Breast epithelium (tissue), 4 donors: ENCODE results near the gene PAFAH2. TPM values are rescaled to one million over a fixed set of nuclear protein-coding genes. Genes with fewer than 3 reads are reported as not detected.
A peak's percentile ranks its signal among the peaks of the same experiment; 100 is the strongest.

Experiments
- DNase-seq, 2 donors: peaks; one replicate each; pipeline ENCODE4 v3.0.0-alpha.2; 2019; ENCODE audit warnings: low spot score in 2 of 2
- H3K27ac ChIP-seq, 2 donors: fragments of 200-600 bp; sonication (generic) in 1 of 2; one replicate each; pipeline ENCODE4 v1.5.1; 2016 to 2019; ENCODE audit warnings: mild to moderate bottlenecking in 1 of 2
- H3K27me3 ChIP-seq, 2 donors: fragments of 200-600 bp; sonication (generic) in 1 of 2; one replicate each; pipeline versions ENCODE4 v1.5.1 to v1.6.0; 2017 to 2019; ENCODE audit warnings: control low read depth in 1 of 2, mild to moderate bottlenecking in 1 of 2
- H3K36me3 ChIP-seq: fragments of 200-600 bp; one replicate; pipeline ENCODE4 v1.5.1; 2019
- H3K4me1 ChIP-seq, 2 donors: fragments of 200-600 bp; sonication (generic); one replicate each; pipeline ENCODE4 v1.5.1; 2016 to 2019; ENCODE audit warnings: control low read depth in 1 of 2
- H3K4me3 ChIP-seq, 3 donors: fragments of 200-600 bp; sonication (generic); 1 replicate in 2 of 3; 2 replicates in 1 of 3; pipeline ENCODE4 v1.5.1; 2016 to 2019; ENCODE audit warnings: mild to moderate bottlenecking in 3 of 3, moderate library complexity in 2 of 3
- H3K9me3 ChIP-seq, 2 donors: fragments of 200-600 bp; sonication (generic) in 1 of 2; one replicate each; pipeline ENCODE4 v1.5.1; 2016 to 2019; ENCODE audit warnings: control low read depth in 1 of 2
- CTCF ChIP-seq, 3 donors: fragments of 450-650 bp; IDR thresholded peaks; one replicate each; pipeline ENCODE4 v1.5.1; 2016 to 2017; ENCODE audit warnings: antibody characterized with exemption in 3 of 3, mild to moderate bottlenecking in 3 of 3, moderate library complexity in 3 of 3
- POLR2A ChIP-seq: fragments of 450-650 bp; IDR thresholded peaks from one replicate; pipeline ENCODE4 v1.6.1; 2016; ENCODE audit warnings: antibody characterized with exemption, mild to moderate bottlenecking, moderate library complexity
- POLR2AphosphoS5 ChIP-seq, 3 donors: sonication (generic); formaldehyde crosslinking; IDR thresholded peaks; one replicate each; pipeline ENCODE4 v1.6.1; 2017; ENCODE audit warnings: antibody characterized with exemption in 3 of 3
- intact Hi-C: fragments of 100-400 bp; cut with DNase I; formaldehyde crosslinking; loops from one replicate; pipeline ENCODE4 v1.15.1; 2023; ENCODE audit warnings: low total_unique reads
- total RNA-seq, 3 donors: library from RNA; depleted of rRNA; stranded (reverse); fragments of >200 nt; gene quantifications; one replicate each; pipeline ENCODE4 v1.1.0, GENCODE V29; 2016

The PAFAH2 gene
- total RNA-seq, 3 donors from 2014 or later = 8.2 to 19.9 (median 9.8) TPM

- Histone ChIP-seq H3K36me3 (no peaks in the 10 kb centered on the region), H3K9me3 (no peaks in the 10 kb centered on the region), H3K27me3 (no peaks in the 10 kb centered on the region), H3K4me3 (no peak overlapping the region), H3K4me1 (peaks cover 0 to under 1% of the 10 kb centered on the region in 2 donors), H3K27ac (no peak overlapping the region)
- intact Hi-C loops = no loop called here
- DNase-seq = no peak
- TF ChIP-seq POLR2A (no peak), CTCF (IDR thresholded peaks at IDR 0.05) (no peak), POLR2AphosphoS5 (IDR thresholded peaks at IDR 0.05) (no peak)
Observed at GRCh38 chr1:26010825-26011224, 13.0 kb upstream of the PAFAH2 start.

GRCh38 chr1:26009796-26010447 lies 12.1 kb upstream of the PAFAH2 start:
- intact Hi-C loops = no loop called here

DNA sequence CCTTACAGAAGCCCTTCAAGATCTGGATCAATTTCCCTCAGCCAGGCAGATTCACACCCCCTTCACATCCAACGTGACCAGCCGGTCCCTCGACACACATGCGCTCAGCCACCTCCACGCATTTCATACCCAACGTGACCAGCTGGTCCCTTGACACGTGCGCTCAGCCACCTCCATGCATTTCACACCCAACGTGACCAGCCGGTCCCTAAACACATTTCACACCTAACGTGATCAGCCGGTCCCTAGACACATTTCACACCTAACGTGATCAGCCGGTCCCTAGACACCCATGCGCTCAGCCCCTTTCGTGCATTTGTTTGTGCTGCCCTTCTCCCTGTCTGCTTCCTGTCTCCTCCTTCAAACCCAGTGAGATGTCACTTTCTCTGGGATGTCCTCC lies 8.8 kb upstream of the PAFAH2 start:
- Histone ChIP-seq H3K27ac (no peak overlapping the region), H3K27me3 (no peaks in the 10 kb centered on the region), H3K4me3 (no peak overlapping the region), H3K4me1 (peaks cover 0 to 4% of the 10 kb centered on the region in 2 donors), H3K36me3 (no peaks in the 10 kb centered on the region), H3K9me3 (no peaks in the 10 kb centered on the region)
- no peak for DNase-seq
- intact Hi-C loops = no loop called here
- TF ChIP-seq CTCF (IDR thresholded peaks at IDR 0.05) (no peak), POLR2A (no peak), POLR2AphosphoS5 (IDR thresholded peaks at IDR 0.05) (no peak)

More at GRCh38 chr1:26009796-26010447, 12.1 kb upstream of the PAFAH2 start:
- Histone ChIP-seq H3K4me1 (peaks cover 0 to 4% of the 10 kb centered on the region in 2 donors), H3K9me3 (no peaks in the 10 kb centered on the region), H3K4me3 (no peak overlapping the region), H3K27me3 (no peaks in the 10 kb centered on the region), H3K36me3 (no peaks in the 10 kb centered on the region), H3K27ac (no peak overlapping the region)
- TF ChIP-seq POLR2A = no peak
- no peak for TF ChIP-seq CTCF (IDR thresholded peaks at IDR 0.05)
- no peak for TF ChIP-seq POLR2AphosphoS5 (IDR thresholded peaks at IDR 0.05)
- no peak for DNase-seq

DNA sequence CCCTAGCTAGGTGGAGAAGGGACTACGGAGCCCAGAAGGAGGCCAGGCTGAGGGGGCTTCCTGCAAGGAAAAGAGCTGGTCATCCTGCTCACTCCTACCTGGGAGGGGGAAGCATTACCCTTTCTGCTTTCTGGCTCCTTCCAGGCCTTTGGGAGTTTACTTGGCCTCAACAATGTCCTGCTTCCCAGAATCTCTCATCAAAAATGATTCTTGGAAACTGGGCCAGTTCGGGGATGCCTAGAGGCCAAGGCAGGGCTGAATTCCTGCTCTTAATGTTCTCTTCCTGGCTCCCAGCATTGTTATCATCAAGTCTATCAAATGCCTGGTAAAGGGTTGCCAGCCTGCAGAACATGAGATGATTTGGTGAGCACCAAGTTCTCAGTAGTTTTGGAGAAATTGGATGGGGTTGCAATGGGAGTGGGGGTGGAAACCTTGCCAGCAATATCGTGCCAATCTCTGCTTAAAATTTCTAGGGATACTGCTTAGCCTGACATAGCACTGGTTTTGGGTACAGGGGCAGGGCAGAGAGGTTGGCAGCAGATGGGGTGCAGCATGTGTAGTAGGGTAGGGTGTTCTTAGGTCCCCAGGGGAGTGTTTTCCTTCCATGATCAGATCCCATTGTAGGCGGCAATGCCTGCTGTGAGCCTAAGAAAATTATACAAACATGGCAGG lies 7.7 kb upstream of the PAFAH2 start:
- no peak for DNase-seq
- Histone ChIP-seq H3K36me3 (no peaks in the 10 kb centered on the region), H3K4me3 (no peak overlapping the region), H3K27ac (peak overlapping the region; percentile 35 to 74), H3K4me1 (peaks cover 0 to 4% of the 10 kb centered on the region in 2 donors), H3K27me3 (no peaks in the 10 kb centered on the region), H3K9me3 (no peaks in the 10 kb centered on the region)
- intact Hi-C loops = no loop called here
- TF ChIP-seq POLR2A (no peak), POLR2AphosphoS5 (IDR thresholded peaks at IDR 0.05) (no peak), CTCF (IDR thresholded peaks at IDR 0.05) (no peak)

- peaks cover 0 to 4% of the 10 kb centered on the region in 2 donors for H3K4me1 ChIP-seq
- intact Hi-C loops = no loop called here
- no peaks in the 10 kb centered on the region for H3K27me3 ChIP-seq
- no peaks in the 10 kb centered on the region for H3K36me3 ChIP-seq
- H3K4me3 ChIP-seq = no peak overlapping the region
- H3K9me3 ChIP-seq = no peaks in the 10 kb centered on the region
- no peak for DNase-seq
- TF ChIP-seq POLR2A = no peak
- TF ChIP-seq POLR2AphosphoS5 (IDR thresholded peaks at IDR 0.05) = no peak
- no peak for TF ChIP-seq CTCF (IDR thresholded peaks at IDR 0.05)
- H3K27ac ChIP-seq = peak overlapping the region in 1 of 2 donors; percentile 38
Observed at GRCh38 chr1:26003756-26004155, 5.9 kb upstream of the PAFAH2 start.
